GM12864 (cell line): ENCODE measurements around the gene SFMBT2.

Experiments
- DNase-seq: peaks from one replicate; pipeline ENCODE4 v3.0.0-alpha.2; 2011; ENCODE audit warnings: low read depth
- H3K4me3 ChIP-seq: 2 replicates; pipeline ENCODE4 v1.5.1; 2011; ENCODE audit warnings: mild to moderate bottlenecking, low read depth, low read length, control low read depth
- CTCF ChIP-seq: IDR thresholded peaks from 2 replicates; pipeline ENCODE4 v1.5.1; 2011; ENCODE audit warnings: low read depth, mild to moderate bottlenecking, moderate library complexity, low read length, control low read depth, inconsistent platforms; ENCODE audit errors: missing control alignments

SFMBT2 gene

DNA sequence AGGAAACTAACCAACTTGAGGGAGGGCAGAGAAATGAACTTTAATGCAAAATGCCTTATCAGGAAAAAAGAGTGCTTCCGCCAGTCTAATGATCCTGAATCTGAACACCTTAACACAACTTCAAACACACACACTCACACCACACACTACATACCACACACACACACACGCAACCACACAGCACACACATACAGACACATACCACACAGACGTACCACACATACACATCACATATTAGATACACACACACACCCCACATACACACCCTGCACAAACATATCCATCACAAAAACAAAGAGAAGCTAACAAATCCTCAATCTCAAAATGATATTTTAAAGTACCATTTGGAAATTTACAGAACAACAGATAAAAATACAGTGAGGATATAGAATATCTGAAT, 175.5 kb downstream of the SFMBT2 start:
- no peak for DNase-seq
- no peak overlapping the region for H3K4me3 ChIP-seq
- no peak for TF ChIP-seq CTCF

- H3K4me3 ChIP-seq: no peak overlapping the region
- no peak for TF ChIP-seq CTCF
- DNase-seq: no peak
Measured at GRCh38 chr10:7234109-7234508, 176.7 kb downstream of the SFMBT2 start.

GRCh38 chr10:7233259-7233991, 177.4 kb downstream of the SFMBT2 start:
- TF ChIP-seq CTCF: no peak
- H3K4me3 ChIP-seq: no peak overlapping the region
- no peak for DNase-seq

DNA sequence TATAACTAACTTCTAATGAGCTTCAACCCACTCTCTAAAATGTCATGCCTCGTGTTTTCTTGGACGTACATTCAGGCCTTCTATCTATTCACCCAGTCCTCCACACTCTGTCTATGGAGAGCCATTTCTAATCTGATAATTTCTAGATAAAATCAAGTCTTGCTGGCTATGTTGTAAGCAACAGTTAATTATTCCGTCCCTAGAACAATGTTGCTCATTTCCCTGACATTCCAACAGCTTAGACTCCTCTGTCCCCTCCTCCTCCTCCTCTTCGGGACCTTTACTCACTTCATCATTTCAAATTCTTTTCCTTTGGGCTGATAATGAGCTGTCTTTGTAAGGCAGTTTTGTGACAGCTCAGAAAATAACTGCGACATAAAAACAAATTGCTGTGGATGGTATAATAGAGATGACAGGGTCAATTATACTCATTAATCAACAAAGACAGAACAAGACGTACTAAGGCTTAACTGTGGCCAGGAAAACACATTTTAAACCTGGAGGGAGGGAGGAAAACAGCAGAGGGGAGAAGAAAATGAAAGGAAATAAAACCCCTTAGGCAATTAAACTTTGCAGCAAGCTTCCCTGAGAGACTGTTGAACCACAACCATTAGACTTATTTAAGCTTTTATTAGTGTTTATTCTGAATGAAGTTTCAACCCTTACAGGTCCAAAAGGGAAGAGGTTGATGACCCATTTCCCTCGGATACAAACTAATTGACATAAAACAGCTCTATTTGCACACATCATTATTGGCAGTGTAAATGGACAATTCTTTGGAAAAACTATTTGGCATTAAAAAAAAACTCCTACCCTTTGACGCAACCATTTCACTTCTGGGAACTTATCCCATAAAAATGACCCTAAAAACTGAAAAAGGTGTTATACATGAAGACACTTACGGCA, 179.1 kb downstream of the SFMBT2 start:
- TF ChIP-seq CTCF: no peak

GRCh38 chr10:7230951-7231350, 179.9 kb downstream of the SFMBT2 start:
- no peak for TF ChIP-seq CTCF
- no peak overlapping the region for H3K4me3 ChIP-seq
- no peak for DNase-seq

More for the DNA sequence above, 179.1 kb downstream of the SFMBT2 start:
- no peak for DNase-seq
- H3K4me3 ChIP-seq: no peak overlapping the region

DNA sequence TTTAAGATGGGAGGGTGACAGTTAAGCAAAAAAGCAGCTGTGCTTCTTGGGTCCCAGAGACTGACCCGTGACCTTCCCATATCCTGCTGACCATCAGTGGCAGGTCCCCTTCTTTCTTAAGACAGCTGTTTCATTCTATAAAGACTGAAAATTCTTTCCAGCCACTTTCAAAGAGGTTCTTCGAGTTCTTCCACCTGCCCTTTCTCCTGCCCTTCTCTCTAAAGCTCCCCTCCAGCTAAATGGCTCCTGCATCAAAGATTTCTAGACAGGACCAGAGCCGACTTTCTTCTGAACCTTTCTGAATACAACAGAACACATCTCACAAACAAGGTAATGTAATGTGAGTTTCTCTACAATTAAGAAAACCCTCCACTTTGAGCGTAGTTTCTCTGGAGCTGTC, 180.8 kb downstream of the SFMBT2 start:
- no peak for DNase-seq
- H3K4me3 ChIP-seq: no peak overlapping the region
- no peak for TF ChIP-seq CTCF
